Measurements from ENCODE around the gene KIF16B.
A peak's percentile ranks its signal among the peaks of the same experiment; 100 is the strongest.

Gene KIF16B

GRCh38 chr20:16581241-16581640, 8.0 kb upstream of the KIF16B start:
- CTCF ChIA-PET = no interaction called here

DNA sequence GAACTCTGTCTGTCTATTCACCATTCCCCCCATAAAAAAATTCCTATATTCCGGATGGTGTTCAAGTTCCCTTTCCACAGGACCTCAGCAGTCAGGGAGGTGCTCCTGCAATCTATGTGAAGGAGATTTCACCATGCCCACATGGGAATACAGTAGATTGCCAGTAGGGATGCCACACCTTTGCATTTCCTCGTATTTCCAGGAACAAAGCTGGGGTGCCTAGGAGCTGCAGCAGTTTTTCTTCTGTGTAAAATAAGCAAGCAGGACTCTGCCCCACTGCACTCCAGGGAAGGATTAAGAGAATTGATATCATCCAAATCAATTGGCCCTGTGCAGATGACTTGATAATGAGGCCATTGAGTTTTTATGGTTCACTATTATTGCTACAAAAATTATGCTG, 7.4 kb upstream of the KIF16B start:
- TF ChIP-seq, protein P1, sequence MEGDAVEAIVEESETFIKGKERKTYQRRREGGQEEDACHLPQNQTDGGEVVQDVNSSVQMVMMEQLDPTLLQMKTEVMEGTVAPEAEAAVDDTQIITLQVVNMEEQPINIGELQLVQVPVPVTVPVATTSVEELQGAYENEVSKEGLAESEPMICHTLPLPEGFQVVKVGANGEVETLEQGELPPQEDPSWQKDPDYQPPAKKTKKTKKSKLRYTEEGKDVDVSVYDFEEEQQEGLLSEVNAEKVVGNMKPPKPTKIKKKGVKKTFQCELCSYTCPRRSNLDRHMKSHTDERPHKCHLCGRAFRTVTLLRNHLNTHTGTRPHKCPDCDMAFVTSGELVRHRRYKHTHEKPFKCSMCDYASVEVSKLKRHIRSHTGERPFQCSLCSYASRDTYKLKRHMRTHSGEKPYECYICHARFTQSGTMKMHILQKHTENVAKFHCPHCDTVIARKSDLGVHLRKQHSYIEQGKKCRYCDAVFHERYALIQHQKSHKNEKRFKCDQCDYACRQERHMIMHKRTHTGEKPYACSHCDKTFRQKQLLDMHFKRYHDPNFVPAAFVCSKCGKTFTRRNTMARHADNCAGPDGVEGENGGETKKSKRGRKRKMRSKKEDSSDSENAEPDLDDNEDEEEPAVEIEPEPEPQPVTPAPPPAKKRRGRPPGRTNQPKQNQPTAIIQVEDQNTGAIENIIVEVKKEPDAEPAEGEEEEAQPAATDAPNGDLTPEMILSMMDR (IDR thresholded peaks at IDR 0.05; ENCODE audit: insufficient read depth, low read length, missing control alignments) = no peak
- CTCF ChIA-PET = no interaction called here
- DNase-seq (ENCODE audit: low read depth, low spot score) = no peak
- no peak overlapping the region for H3K4me3 ChIP-seq (ENCODE audit: low read depth, low read length)
- POLR2A ChIA-PET = no interaction called here

More at GRCh38 chr20:16581241-16581640, 8.0 kb upstream of the KIF16B start:
- POLR2A ChIA-PET = no interaction called here
- H3K4me3 ChIP-seq (ENCODE audit: low read depth, low read length) = no peak overlapping the region
- TF ChIP-seq, protein P1 (IDR thresholded peaks at IDR 0.05; ENCODE audit: insufficient read depth, low read length, missing control alignments) = no peak
- no peak for DNase-seq (ENCODE audit: low read depth, low spot score)

DNA sequence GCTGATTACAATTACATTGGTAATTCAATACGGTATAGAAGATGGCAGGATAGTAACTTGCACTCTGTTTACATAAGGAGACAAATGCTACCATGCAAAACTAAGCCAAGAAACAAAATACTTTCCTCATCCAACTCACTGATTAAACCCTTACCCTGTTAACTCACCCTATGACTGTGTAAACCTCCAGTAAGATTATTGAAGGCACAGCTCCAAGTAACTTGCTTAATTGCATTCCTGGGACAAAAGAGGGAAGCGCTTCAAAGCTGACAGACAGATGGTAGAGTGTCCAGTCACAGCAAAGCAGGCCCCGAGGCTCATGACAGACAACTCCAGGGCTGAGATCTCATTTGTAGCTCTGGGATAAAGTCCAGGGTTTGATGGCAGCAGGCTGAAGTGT, 6.9 kb upstream of the KIF16B start:
- H3K4me3 ChIP-seq (ENCODE audit: low read depth, low read length) = no peak overlapping the region
- ChIA-PET CTCF (no interaction called here), POLR2A (no interaction called here)
- peak; percentile 65 for DNase-seq (ENCODE audit: low read depth, low spot score)
- TF ChIP-seq, protein P1 (IDR thresholded peaks at IDR 0.05; ENCODE audit: insufficient read depth, low read length, missing control alignments) = no peak

DNA sequence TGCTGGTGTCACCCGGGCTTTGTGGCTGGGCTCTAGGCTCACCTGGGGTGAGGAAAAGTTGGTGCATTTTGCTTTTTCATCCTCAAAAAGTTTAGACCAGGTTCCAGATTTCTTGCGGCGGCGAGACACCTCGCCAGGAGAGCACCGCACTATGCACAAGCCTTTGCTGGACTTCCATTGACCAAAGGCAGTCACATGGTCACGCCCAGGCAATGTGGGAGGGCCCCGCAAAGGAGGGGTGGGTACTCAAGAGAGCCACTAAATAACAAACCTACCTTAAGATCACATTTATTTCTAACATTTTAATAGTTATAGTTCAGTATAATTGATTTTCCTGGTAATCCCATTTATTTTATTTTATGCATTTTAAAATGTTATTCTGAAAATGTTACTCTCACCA, 3.0 kb upstream of the KIF16B start:
- ChIA-PET CTCF (no interaction called here), POLR2A (no interaction called here)
- TF ChIP-seq, protein P1 (IDR thresholded peaks at IDR 0.05; ENCODE audit: insufficient read depth, low read length, missing control alignments) = no peak
- no peak for DNase-seq (ENCODE audit: low read depth, low spot score)
- H3K4me3 ChIP-seq (ENCODE audit: low read depth, low read length) = no peak overlapping the region

DNA sequence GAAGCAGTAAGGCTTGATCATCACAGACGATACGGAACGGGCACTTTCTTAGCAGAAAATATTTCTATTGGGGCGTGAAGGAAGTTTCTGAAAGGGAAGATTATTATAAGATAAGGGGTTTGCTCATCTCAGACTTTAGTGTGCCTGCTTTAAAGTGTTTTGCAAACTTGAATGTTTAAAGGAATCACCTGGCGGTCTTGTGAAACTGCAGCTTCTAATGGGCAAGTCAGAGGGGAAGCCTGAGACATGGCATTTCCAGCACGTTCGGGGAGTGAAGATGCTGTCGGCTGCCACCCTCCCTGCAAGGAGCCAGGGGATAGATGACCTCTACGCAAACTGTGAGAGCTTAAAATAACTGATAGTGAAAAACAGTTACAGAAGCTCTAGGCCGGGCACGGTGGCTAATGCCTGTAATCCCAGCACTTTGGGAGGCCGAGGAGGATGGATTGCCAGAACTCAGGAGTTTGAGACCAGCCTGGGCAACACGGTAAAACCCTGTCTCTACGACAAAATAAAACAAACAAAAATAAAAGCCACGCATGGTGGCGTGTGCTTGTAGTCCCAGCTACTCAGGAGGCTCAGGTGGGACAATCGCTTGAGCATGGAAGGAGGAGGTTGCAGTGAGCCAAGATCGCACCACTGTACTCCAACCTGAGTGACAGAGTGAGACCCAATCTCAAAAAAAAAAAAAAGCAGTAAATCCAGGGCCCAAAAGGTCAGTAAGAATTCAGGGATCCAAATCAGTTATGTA, 2.3 kb upstream of the KIF16B start:
- DNase-seq (ENCODE audit: low read depth, low spot score) = no peak
- peak overlapping the region; percentile 65 for H3K4me3 ChIP-seq (ENCODE audit: low read depth, low read length)
- CTCF ChIA-PET = interaction anchor here (1.0 to 1.9 kb wide), 2 partner anchors 9 to 42 kb away, joined by 3 to 5 read pairs; no protein-coding TSS in a partner anchor
- POLR2A ChIA-PET = interaction anchor here (0.6 kb wide), 1 partner anchor 109 kb away, joined by 3 read pairs; no protein-coding TSS in a partner anchor
- TF ChIP-seq, protein P1 (IDR thresholded peaks at IDR 0.05; ENCODE audit: insufficient read depth, low read length, missing control alignments) = no peak

DNA sequence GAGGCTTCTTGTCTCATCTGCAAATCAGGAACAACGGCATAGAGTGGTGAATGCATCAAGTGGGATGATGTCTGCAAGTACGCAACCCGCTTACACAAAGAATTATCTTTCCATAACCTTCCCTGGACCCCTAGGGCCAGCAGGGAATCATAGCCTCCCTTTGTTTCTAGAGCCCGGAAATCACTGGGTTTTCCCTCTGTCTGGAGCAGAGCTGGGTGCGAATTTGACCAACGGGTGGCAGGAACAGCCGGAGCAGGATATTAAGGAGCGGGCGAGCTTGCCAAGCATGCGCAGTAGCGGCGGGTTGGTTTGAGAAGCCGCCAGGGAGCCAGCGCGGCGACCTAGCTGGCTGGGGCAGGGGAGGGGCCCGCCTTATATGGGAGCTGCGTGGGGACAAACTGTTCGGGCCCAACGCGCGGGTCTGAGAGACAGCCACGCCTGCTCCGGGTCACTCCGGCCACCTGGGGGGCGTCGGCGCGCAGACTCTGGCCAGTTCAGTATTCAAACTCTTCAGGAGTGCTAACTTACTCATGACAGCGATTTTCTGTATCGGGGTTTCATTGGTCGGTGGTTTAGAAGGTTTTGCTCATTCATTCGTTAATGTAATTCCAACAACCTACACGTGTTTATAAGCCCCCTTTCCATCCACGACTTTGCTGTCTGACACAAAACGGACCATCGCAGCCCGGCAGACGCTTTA, 1.6 kb upstream of the KIF16B start:
- peak overlapping the region; percentile 65 for H3K4me3 ChIP-seq (ENCODE audit: low read depth, low read length)

More for the DNA sequence above, 1.6 kb upstream of the KIF16B start:
- no peak for DNase-seq (ENCODE audit: low read depth, low spot score)
- TF ChIP-seq, protein P1 (IDR thresholded peaks at IDR 0.05; ENCODE audit: insufficient read depth, low read length, missing control alignments) = no peak
- ChIA-PET CTCF (interaction anchor here (1.0 to 1.9 kb wide), 3 partner anchors 9 to 42 kb away, joined by 3 to 5 read pairs (median 3); no protein-coding TSS in a partner anchor), POLR2A (interaction anchor here (0.6 kb wide), 1 partner anchor 108 kb away, joined by 3 read pairs; no protein-coding TSS in a partner anchor)
